ENCODE results near the gene DUSP1. TPM values are rescaled to one million over a fixed set of nuclear protein-coding genes. Genes with fewer than 3 reads are reported as not detected.
A peak's percentile ranks its signal among the peaks of the same experiment; 100 is the strongest.

DUSP1 gene
- total and polyA plus RNA-seq, 2 of the 13 experiments (the other 11 are each of a cell fraction or from before 2014, with no cell fraction given): 27.1 to 55.5 TPM

GRCh38 chr5:172733131-172733973 is 37.6 kb downstream of the DUSP1 start (continued):
- TF ChIP-seq ZNF646 (CRISPR knock-in tag; IDR thresholded peaks at IDR 0.05): no peak
- TF ChIP-seq ZNF451 (CRISPR knock-in tag; IDR thresholded peaks at IDR 0.05): no peak
- no peak for TF ChIP-seq LCORL (IDR thresholded peaks at IDR 0.05)
- 0 out of 2 replicates have a peak, but pooled peaks have one; percentile 41 for TF ChIP-seq LCORL (CRISPR knock-in tag; IDR thresholded peaks at IDR 0.05)
- TF ChIP-seq, protein P1, sequence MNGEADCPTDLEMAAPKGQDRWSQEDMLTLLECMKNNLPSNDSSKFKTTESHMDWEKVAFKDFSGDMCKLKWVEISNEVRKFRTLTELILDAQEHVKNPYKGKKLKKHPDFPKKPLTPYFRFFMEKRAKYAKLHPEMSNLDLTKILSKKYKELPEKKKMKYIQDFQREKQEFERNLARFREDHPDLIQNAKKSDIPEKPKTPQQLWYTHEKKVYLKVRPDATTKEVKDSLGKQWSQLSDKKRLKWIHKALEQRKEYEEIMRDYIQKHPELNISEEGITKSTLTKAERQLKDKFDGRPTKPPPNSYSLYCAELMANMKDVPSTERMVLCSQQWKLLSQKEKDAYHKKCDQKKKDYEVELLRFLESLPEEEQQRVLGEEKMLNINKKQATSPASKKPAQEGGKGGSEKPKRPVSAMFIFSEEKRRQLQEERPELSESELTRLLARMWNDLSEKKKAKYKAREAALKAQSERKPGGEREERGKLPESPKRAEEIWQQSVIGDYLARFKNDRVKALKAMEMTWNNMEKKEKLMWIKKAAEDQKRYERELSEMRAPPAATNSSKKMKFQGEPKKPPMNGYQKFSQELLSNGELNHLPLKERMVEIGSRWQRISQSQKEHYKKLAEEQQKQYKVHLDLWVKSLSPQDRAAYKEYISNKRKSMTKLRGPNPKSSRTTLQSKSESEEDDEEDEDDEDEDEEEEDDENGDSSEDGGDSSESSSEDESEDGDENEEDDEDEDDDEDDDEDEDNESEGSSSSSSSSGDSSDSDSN (CRISPR knock-in tag; IDR thresholded peaks at IDR 0.05): peak; percentile 47; the same call in 1 of the 2 replicates
- TF ChIP-seq TMF1 (CRISPR knock-in tag; IDR thresholded peaks at IDR 0.05; ENCODE audit: low read depth): no peak
- TF ChIP-seq KMT2A (CRISPR knock-in tag; IDR thresholded peaks at IDR 0.05): no peak
- TF ChIP-seq ZNF547 (CRISPR knock-in tag; IDR thresholded peaks at IDR 0.05): peak; percentile 42; the same call in 1 of the 2 replicates
- TF ChIP-seq POLR2G (IDR thresholded peaks at IDR 0.05; ENCODE audit: low read depth, low read length): peak; percentile 55
- TF ChIP-seq, protein P2, sequence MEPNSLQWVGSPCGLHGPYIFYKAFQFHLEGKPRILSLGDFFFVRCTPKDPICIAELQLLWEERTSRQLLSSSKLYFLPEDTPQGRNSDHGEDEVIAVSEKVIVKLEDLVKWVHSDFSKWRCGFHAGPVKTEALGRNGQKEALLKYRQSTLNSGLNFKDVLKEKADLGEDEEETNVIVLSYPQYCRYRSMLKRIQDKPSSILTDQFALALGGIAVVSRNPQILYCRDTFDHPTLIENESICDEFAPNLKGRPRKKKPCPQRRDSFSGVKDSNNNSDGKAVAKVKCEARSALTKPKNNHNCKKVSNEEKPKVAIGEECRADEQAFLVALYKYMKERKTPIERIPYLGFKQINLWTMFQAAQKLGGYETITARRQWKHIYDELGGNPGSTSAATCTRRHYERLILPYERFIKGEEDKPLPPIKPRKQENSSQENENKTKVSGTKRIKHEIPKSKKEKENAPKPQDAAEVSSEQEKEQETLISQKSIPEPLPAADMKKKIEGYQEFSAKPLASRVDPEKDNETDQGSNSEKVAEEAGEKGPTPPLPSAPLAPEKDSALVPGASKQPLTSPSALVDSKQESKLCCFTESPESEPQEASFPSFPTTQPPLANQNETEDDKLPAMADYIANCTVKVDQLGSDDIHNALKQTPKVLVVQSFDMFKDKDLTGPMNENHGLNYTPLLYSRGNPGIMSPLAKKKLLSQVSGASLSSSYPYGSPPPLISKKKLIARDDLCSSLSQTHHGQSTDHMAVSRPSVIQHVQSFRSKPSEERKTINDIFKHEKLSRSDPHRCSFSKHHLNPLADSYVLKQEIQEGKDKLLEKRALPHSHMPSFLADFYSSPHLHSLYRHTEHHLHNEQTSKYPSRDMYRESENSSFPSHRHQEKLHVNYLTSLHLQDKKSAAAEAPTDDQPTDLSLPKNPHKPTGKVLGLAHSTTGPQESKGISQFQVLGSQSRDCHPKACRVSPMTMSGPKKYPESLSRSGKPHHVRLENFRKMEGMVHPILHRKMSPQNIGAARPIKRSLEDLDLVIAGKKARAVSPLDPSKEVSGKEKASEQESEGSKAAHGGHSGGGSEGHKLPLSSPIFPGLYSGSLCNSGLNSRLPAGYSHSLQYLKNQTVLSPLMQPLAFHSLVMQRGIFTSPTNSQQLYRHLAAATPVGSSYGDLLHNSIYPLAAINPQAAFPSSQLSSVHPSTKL (CRISPR knock-in tag; IDR thresholded peaks at IDR 0.05): 0 out of 2 replicates have a peak, but pooled peaks have one; percentile 12
- TF ChIP-seq ZSCAN21 (CRISPR knock-in tag; IDR thresholded peaks at IDR 0.05; ENCODE audit: borderline replicate concordance): peak; percentile 42; the same call in 1 of the 2 replicates
- TF ChIP-seq SAP130 (CRISPR knock-in tag; IDR thresholded peaks at IDR 0.05; ENCODE audit: low read depth): peak; percentile 53
- no peak for TF ChIP-seq RARA (CRISPR knock-in tag; IDR thresholded peaks at IDR 0.05)
- TF ChIP-seq BCL3 (CRISPR knock-in tag; IDR thresholded peaks at IDR 0.05): 0 out of 2 replicates have a peak, but pooled peaks have one; percentile 24
- TF ChIP-seq HDAC1 (CRISPR knock-in tag; IDR thresholded peaks at IDR 0.05): peak; percentile 60; the same call in 1 of the 2 replicates
